Rectal smooth muscle tissue (tissue), 1 donor: Measurements from ENCODE around the gene EMSY.

Experiments used
- H3K27ac ChIP-seq: one replicate; pipeline ENCODE4 v1.7.0; 2013; ENCODE audit warnings: low read depth, low read length, inconsistent platforms
- H3K27me3 ChIP-seq: one replicate; pipeline ENCODE4 v1.7.0; 2013; ENCODE audit warnings: low read length; ENCODE audit not compliant: control insufficient read depth, insufficient read depth
- H3K36me3 ChIP-seq: one replicate; pipeline ENCODE4 v1.7.0; 2013; ENCODE audit warnings: low read length; ENCODE audit not compliant: control insufficient read depth, insufficient read depth
- H3K4me1 ChIP-seq: one replicate; pipeline ENCODE4 v1.7.0; 2013; ENCODE audit warnings: low read length; ENCODE audit not compliant: control insufficient read depth, insufficient read depth
- H3K4me3 ChIP-seq: one replicate; pipeline ENCODE4 v1.7.0; 2013; ENCODE audit warnings: low read length
- H3K9ac ChIP-seq: one replicate; pipeline ENCODE4 v1.7.0; 2013; ENCODE audit warnings: low read length

EMSY gene

DNA sequence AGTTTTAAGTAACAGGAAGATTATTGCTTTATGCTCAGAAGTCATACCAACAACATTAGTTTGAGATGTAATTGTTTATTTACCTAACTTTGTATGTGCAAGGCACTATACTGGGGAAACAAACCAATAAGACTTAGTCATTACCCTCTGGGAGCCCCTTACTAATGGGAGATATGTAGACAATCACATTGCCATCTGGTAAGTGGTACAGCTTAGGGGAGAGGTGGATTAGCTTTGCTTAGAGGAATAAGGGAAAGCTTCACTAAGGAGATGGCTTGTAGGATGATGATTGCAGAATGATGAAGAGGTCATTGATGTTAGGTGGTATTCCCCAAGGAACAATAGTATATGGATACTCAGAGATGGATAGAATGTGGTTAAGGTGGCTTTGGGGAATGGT, 17.5 kb downstream of the EMSY start:
- Histone ChIP-seq H3K27ac (no peak overlapping the region), H3K27me3 (no peaks in the 10 kb centered on the region), H3K9ac (no peak overlapping the region), H3K4me3 (no peak overlapping the region), H3K36me3 (peaks cover 13% of the 10 kb centered on the region), H3K4me1 (no peaks in the 10 kb centered on the region)

DNA sequence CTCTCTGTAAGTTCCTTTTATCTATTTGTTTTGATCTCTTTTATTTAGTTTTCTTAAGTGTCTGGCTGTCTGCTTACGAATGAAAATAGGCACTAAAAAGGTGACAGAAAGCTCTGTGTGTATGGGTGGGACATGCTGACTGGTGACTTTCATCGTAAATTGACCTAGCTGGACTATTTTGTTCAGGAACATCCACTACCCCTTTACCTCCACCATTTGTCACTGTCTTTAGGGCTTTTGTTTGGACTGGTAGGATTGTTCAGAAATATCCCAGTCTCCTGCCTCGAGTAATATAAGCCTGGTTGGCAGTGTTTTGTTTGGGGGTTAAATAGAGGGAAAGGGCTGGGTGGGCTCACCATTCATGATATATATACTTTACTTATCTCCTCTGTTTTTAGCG, 20.9 kb downstream of the EMSY start:
- no peaks in the 10 kb centered on the region for H3K4me1 ChIP-seq
- no peak overlapping the region for H3K9ac ChIP-seq
- H3K27ac ChIP-seq: no peak overlapping the region
- H3K27me3 ChIP-seq: no peaks in the 10 kb centered on the region
- H3K36me3 ChIP-seq: peaks cover 11% of the 10 kb centered on the region
- no peak overlapping the region for H3K4me3 ChIP-seq

DNA sequence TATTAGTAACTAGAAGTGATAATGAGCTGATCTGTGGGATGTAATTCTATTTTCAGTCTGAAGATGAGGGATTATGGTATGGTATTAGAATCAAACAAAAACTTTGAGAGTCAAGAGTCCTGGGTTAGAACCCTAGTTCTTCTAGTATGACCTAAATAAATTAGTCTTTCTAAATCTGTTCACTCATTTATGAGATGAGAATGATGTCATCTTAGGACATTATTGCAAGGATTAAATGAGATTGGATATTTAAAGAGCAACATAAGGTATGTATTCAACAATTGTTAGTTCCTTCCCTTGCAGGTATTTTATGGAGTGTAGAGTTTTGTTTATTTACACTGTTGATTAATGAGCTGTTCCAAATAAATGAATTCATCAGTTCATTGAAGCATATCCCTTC, 21.8 kb downstream of the EMSY start:
- H3K4me3 ChIP-seq: no peak overlapping the region
- no peak overlapping the region for H3K27ac ChIP-seq
- peaks cover 11% of the 10 kb centered on the region for H3K36me3 ChIP-seq
- H3K4me1 ChIP-seq: no peaks in the 10 kb centered on the region
- H3K27me3 ChIP-seq: no peaks in the 10 kb centered on the region
- no peak overlapping the region for H3K9ac ChIP-seq

DNA sequence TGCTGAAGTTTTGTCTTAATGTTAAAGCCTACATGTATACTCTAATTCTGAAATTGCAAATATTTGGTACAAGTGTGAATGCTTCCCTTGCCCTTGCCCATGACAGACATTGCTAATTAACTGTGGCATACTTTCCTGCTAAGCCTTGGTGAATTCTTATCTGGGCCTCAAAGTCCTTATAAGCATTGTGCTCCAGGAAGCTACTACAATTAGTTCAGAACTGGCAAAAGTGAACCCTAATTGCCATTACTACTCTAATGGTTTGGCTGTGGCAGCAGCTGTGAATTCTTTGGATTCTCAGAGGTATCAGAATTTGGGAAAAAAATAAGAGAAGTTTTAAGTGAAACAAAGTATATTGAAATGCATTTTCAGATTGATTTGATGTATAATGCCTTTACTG, 24.3 kb downstream of the EMSY start:
- Histone ChIP-seq H3K9ac (no peak overlapping the region), H3K36me3 (peaks cover 18% of the 10 kb centered on the region)

DNA sequence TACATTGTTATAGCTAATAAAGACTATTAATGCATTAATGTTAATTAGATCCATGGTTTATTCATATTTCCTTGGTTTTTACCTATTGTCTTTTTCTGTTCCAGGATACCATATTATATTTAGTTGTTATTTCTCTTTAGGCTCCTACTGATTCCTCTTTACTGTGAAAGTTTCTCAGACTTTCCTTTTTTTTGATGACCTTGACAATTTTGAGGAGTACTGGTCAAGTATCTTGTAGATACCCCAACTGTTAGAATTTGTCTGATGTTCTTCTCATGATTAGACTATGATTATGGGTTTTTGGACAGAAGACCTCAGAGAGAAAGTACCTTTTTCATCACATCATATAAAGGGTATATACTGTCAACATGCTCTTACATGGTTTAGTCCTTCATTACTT, 26.6 kb downstream of the EMSY start:
- H3K27ac ChIP-seq: no peak overlapping the region

More for the DNA sequence above, 24.3 kb downstream of the EMSY start:
- Histone ChIP-seq H3K4me3 (no peak overlapping the region), H3K27me3 (no peaks in the 10 kb centered on the region), H3K4me1 (no peaks in the 10 kb centered on the region), H3K27ac (no peak overlapping the region)

DNA sequence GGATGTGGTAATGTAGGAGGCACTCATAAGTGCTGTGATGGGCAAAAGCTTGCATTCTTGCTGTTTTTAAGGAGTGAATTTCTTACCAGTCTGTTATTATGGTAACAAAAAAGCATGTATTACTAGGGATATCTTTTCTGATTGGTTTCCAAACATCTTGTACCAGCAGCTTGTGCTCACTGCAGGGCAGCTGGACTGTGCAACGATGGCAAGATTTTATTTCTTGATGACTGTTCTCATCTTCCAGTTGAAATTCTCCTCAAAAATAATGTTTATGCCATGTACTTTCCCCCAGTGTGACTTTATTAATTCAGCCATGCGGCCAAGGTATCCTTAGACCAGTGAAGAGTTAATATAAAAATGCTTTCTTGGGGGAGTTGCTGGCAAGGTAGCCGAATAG, 35.4 kb downstream of the EMSY start:
- Histone ChIP-seq H3K9ac (no peak overlapping the region), H3K4me3 (no peak overlapping the region), H3K27ac (no peak overlapping the region), H3K4me1 (no peaks in the 10 kb centered on the region), H3K27me3 (no peaks in the 10 kb centered on the region), H3K36me3 (peaks cover 3% of the 10 kb centered on the region)

More for the DNA sequence above, 26.6 kb downstream of the EMSY start:
- Histone ChIP-seq H3K9ac (no peak overlapping the region), H3K4me1 (no peaks in the 10 kb centered on the region), H3K36me3 (peaks cover 11% of the 10 kb centered on the region), H3K4me3 (no peak overlapping the region), H3K27me3 (no peaks in the 10 kb centered on the region)

DNA sequence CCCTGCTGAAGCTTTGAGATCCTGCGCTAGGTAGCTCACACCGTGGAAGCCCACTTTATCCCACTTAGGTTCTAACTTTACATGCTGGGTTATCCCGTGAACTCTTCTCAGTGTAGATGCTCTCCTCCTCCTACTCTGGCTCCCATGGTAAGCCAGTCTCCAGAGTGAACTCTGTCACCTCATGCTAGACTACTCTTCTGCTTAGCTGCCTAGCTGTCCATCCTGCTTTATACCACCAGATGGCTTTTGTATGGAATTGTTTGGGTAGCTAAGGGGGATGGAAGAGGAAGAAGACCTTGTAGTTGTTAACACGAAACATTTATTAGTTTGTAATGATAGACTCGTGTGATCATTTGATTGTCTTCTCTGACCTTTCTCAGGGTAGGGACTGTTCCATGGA, 46.8 kb downstream of the EMSY start:
- no peaks in the 10 kb centered on the region for H3K4me1 ChIP-seq
- no peaks in the 10 kb centered on the region for H3K27me3 ChIP-seq
- H3K4me3 ChIP-seq: no peak overlapping the region
- no peak overlapping the region for H3K27ac ChIP-seq
- no peak overlapping the region for H3K9ac ChIP-seq
- peaks cover 2% of the 10 kb centered on the region for H3K36me3 ChIP-seq

DNA sequence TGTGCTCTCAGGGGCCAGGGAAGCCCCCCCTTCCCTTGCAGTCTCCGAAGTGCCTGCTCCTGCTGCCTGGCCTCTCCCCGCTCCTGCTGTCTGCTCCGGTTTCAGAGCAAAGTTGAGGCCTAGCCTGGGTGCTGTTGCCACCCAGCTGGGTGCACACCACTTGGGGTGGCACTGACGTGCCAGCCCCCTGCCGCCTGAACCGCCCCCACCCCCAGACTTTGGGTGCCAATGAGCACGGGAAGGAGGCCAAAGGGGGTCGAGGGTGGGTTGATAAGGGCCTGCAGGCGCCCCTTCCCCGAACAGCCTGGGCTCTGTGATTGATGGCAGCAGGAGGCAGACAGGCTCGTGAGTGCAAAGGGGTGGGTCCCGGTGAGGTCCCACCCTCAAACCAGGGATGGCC, 48.2 kb downstream of the EMSY start:
- Histone ChIP-seq H3K27ac (no peak overlapping the region), H3K9ac (no peak overlapping the region), H3K27me3 (no peaks in the 10 kb centered on the region), H3K4me1 (no peaks in the 10 kb centered on the region), H3K36me3 (peaks cover 2% of the 10 kb centered on the region), H3K4me3 (no peak overlapping the region)

DNA sequence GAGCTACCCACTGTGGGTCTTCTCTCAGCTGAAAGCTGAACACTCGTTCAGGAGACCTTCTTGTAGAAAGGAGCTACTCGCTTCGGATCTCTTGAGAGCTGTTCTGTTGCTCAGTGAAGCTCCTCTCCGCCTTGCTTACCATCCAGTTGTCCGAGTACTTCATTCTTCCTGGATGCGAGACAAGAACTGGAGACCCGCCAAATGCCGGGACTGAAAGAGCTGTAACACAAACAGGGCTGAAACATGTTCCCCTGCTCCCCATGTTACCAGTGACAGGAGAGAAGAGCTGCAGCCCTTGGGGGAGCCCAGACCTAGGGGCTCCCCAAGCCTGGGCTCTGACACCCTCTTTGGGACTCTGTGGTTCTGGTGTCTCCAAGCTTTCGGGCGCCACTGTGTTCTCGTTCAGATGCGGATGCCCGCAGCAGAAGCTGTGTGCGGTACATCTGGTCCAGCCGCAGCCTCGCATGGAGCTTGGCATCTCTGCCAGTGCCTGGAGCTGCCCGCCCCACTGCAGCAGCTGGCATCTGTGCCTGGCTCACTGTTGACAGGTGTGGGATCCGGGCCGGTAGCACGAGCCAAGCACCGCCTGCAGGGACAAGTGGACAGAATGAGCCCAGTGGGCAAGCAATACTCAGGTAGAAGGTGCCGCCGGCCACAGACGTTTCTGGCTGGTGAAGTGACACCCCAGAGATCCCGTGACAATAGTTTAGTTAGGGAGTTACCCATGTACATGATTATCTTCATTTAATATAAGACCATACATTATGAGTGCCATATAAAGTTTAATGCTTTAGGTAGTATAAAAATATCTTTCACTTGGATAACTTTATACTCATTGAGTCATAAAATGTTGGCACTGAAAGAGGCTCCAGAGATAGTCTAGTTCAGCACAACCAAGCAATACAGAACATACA, 49.1 kb downstream of the EMSY start:
- Histone ChIP-seq H3K36me3 (peaks cover 2% of the 10 kb centered on the region), H3K4me3 (no peak overlapping the region), H3K27me3 (no peaks in the 10 kb centered on the region), H3K4me1 (no peaks in the 10 kb centered on the region), H3K9ac (no peak overlapping the region), H3K27ac (no peak overlapping the region)

DNA sequence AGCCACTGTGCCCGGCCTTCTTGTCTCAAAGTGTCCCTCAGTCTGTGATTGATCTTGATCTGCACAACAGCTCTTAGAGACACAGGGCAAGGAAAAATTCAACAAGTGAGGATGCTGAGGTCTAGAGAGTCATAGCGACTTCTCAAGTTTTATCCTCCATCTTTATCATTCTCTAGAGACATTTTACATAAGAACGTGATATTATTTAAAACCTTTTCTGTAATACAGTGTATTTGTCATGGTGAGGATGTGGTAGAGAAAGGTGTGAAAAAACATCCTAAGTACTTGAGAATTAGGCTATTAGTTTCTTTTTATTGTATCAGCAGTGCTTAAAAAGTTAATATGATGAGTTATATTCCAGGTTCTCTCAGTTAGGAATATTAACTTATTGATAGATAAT, 50.2 kb downstream of the EMSY start:
- H3K4me3 ChIP-seq: no peak overlapping the region
- H3K27me3 ChIP-seq: no peaks in the 10 kb centered on the region
- H3K4me1 ChIP-seq: no peaks in the 10 kb centered on the region
- no peak overlapping the region for H3K9ac ChIP-seq
- no peak overlapping the region for H3K27ac ChIP-seq
- peaks cover 2% of the 10 kb centered on the region for H3K36me3 ChIP-seq

DNA sequence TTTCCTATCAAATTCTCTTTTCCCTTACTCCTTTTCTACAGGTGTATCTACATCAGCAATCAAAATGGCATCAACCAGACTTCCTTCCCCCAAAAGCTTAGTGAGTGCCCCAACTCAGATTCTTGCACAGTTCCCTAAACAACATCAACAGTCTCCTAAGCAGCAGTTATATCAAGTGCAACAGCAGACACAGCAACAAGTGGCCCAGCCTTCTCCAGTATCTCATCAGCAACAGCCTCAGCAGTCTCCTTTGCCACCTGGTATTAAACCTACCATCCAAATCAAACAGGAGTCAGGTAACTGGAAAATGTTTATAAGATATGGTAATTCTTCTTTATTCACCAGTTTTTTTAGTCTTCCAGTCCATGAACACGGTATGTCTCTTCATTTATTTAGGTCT, 51.4 kb downstream of the EMSY start:
- H3K36me3 ChIP-seq: peaks cover 4% of the 10 kb centered on the region
- no peak overlapping the region for H3K9ac ChIP-seq
- H3K4me3 ChIP-seq: no peak overlapping the region
- H3K4me1 ChIP-seq: no peaks in the 10 kb centered on the region
- H3K27ac ChIP-seq: no peak overlapping the region
- no peaks in the 10 kb centered on the region for H3K27me3 ChIP-seq

DNA sequence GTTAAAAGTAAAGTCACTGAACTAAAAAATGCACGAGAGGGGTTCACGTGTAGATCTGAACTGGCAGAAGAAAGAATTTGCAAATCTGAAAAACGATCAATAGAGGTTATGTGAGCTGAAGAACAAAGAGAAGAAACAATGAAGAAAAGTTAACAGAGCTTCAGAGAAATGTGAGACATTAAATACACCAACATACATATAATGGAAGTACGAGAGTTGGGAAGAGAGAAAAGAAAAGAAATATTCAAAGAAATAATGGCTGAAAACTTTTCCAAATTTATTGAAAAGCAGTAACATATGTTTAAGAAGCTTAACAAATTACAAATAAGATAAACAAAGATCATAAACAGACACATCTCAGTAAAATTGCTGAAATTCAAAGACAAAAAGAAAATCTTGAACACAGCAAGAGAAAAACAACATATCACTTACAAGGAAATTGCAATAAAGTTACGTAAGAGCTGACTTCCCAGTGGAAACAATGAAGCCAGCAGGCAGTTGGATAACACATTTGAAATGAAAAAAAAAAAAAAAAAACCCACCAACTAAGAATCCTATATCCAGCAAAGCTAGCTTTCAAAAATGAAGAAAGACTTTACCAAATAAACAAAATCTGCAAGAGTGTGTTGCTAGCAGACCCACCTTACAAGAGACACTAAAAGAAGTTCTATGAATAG, 56.8 kb downstream of the EMSY start:
- Histone ChIP-seq H3K4me3 (no peak overlapping the region), H3K4me1 (no peaks in the 10 kb centered on the region), H3K9ac (no peak overlapping the region)

DNA sequence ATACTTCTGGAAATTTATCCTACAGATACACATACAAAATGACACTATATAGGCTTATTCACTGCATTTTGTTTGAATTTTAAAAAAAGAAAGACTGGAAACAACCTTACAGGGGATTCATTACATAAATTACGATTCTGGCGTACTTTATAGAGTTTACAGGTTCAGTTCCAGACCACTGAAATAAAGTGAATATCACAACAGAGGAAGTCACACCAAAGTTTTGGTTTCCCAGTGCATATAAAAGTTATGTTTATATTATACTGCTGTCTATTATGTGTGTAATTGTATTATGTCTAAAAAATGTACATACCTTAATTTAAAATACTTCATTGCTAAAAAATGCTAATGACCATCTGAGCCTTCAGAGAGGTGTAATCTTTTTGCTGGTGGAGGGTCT, 62.0 kb downstream of the EMSY start:
- H3K4me3 ChIP-seq: no peak overlapping the region
- H3K36me3 ChIP-seq: no peaks in the 10 kb centered on the region
- no peaks in the 10 kb centered on the region for H3K27me3 ChIP-seq
- no peaks in the 10 kb centered on the region for H3K4me1 ChIP-seq
- no peak overlapping the region for H3K27ac ChIP-seq
- H3K9ac ChIP-seq: no peak overlapping the region

More for the DNA sequence above, 56.8 kb downstream of the EMSY start:
- H3K27ac ChIP-seq: no peak overlapping the region
- no peaks in the 10 kb centered on the region for H3K27me3 ChIP-seq
- H3K36me3 ChIP-seq: peaks cover 2% of the 10 kb centered on the region
